HCT116 (cell line): Measurements from ENCODE around the gene ANO9.

Experiments
- CBX3 ChIP-seq: IDR thresholded peaks from 2 replicates; pipeline ENCODE4 v1.6.1; 2012; ENCODE audit warnings: low read depth
- EZH2 ChIP-seq: fragments of 200-600 bp; sonication (generic); IDR thresholded peaks from 2 replicates; pipeline ENCODE4 v1.6.1; 2017; ENCODE audit warnings: antibody characterized with exemption, mixed run types
- EZH2phosphoT487 ChIP-seq: fragments of 200-600 bp; IDR thresholded peaks from 2 replicates; pipeline ENCODE4 v1.6.1; 2018; ENCODE audit warnings: antibody characterized with exemption, borderline replicate concordance
- JUND ChIP-seq: IDR thresholded peaks from 2 replicates; pipeline ENCODE4 v1.6.1; 2012
- POLR2A ChIP-seq: IDR thresholded peaks from 2 replicates; pipeline ENCODE4 v1.7.0; 2011; ENCODE audit warnings: borderline replicate concordance; ENCODE audit not compliant: insufficient read depth, insufficient read length; ENCODE audit errors: extremely low read depth
- SRF ChIP-seq: IDR thresholded peaks from 2 replicates; pipeline ENCODE4 v1.6.1; 2012; ENCODE audit warnings: low read depth
- TF ChIP-seq, protein P1 (sequence below), 3 experiments: fragments of 200-600 bp in 1 of 3; sonication (generic) in 1 of 3; IDR thresholded peaks in 2 of 3; conservative IDR thresholded peaks in 1 of 3; 2 replicates each; pipeline ENCODE4 v1.5.1; 2012 to 2017; ENCODE audit warnings: low read depth in 2 of 3, low read length in 2 of 3, antibody characterized with exemption in 1 of 3, borderline replicate concordance in 1 of 3, control low read depth in 1 of 3, mild to moderate bottlenecking in 1 of 3, mixed read lengths in 1 of 3, mixed run types in 1 of 3, moderate library complexity in 1 of 3; ENCODE audit not compliant: insufficient read depth in 1 of 3
- TF ChIP-seq, protein P2 (sequence below): IDR thresholded peaks from 2 replicates; pipeline ENCODE4 v1.6.1; 2012; ENCODE audit warnings: low read depth

- no peak for TF ChIP-seq SRF
- TF ChIP-seq, protein P1, sequence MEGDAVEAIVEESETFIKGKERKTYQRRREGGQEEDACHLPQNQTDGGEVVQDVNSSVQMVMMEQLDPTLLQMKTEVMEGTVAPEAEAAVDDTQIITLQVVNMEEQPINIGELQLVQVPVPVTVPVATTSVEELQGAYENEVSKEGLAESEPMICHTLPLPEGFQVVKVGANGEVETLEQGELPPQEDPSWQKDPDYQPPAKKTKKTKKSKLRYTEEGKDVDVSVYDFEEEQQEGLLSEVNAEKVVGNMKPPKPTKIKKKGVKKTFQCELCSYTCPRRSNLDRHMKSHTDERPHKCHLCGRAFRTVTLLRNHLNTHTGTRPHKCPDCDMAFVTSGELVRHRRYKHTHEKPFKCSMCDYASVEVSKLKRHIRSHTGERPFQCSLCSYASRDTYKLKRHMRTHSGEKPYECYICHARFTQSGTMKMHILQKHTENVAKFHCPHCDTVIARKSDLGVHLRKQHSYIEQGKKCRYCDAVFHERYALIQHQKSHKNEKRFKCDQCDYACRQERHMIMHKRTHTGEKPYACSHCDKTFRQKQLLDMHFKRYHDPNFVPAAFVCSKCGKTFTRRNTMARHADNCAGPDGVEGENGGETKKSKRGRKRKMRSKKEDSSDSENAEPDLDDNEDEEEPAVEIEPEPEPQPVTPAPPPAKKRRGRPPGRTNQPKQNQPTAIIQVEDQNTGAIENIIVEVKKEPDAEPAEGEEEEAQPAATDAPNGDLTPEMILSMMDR (IDR thresholded peaks at IDR 0.05 in 2 of 3, conservative IDR thresholded peaks at IDR 0.05 in 1 of 3; ENCODE audit: borderline replicate concordance in 1 of 3, insufficient read depth in 1 of 3, low read depth in 2 of 3, low read length in 2 of 3) = no peak
- no peak for TF ChIP-seq JUND
- TF ChIP-seq, protein P2, sequence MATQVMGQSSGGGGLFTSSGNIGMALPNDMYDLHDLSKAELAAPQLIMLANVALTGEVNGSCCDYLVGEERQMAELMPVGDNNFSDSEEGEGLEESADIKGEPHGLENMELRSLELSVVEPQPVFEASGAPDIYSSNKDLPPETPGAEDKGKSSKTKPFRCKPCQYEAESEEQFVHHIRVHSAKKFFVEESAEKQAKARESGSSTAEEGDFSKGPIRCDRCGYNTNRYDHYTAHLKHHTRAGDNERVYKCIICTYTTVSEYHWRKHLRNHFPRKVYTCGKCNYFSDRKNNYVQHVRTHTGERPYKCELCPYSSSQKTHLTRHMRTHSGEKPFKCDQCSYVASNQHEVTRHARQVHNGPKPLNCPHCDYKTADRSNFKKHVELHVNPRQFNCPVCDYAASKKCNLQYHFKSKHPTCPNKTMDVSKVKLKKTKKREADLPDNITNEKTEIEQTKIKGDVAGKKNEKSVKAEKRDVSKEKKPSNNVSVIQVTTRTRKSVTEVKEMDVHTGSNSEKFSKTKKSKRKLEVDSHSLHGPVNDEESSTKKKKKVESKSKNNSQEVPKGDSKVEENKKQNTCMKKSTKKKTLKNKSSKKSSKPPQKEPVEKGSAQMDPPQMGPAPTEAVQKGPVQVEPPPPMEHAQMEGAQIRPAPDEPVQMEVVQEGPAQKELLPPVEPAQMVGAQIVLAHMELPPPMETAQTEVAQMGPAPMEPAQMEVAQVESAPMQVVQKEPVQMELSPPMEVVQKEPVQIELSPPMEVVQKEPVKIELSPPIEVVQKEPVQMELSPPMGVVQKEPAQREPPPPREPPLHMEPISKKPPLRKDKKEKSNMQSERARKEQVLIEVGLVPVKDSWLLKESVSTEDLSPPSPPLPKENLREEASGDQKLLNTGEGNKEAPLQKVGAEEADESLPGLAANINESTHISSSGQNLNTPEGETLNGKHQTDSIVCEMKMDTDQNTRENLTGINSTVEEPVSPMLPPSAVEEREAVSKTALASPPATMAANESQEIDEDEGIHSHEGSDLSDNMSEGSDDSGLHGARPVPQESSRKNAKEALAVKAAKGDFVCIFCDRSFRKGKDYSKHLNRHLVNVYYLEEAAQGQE = no peak
- TF ChIP-seq POLR2A = no peak
- TF ChIP-seq EZH2phosphoT487 = no peak
- TF ChIP-seq CBX3 = no peak
- no peak for TF ChIP-seq EZH2
These were observed 9.9 kb downstream of the ANO9 start for GRCh38 chr11:431921-432320.
